Heart right ventricle (tissue), 16 donors: ENCODE measurements around the gene HSPA12A. TPM values are rescaled to one million over a fixed set of nuclear protein-coding genes. Genes with fewer than 3 reads are reported as not detected.

Experiments used
- ATAC-seq, 8 donors: fragments of 200-7000 bp; cut with Tn5 transposase; one replicate each; pipeline ENCODE4 v1.9.1; 2020; ENCODE audit warnings: mild to moderate bottlenecking in 8 of 8, moderate library complexity in 8 of 8, moderate number of reproducible peaks in 1 of 8
- DNase-seq, 2 donors: peaks; one replicate each; pipeline ENCODE4 v3.0.0-alpha.2; 2020
- H3K27ac ChIP-seq, 10 donors: fragments of 200-600 bp; sonication (generic) in 2 of 10; one replicate each; pipeline versions ENCODE4 v1.5.0 to v1.8.0; 2020 to 2022; ENCODE audit warnings: mild to moderate bottlenecking in 3 of 10
- H3K27me3 ChIP-seq, 7 donors: fragments of 200-600 bp; one replicate each; pipeline ENCODE4 v1.8.0; 2021 to 2022; ENCODE audit warnings: mild to moderate bottlenecking in 2 of 7
- H3K36me3 ChIP-seq, 9 donors: fragments of 200-600 bp; sonication (generic) in 1 of 9; one replicate each; pipeline versions ENCODE4 v1.5.0 to v1.8.0; 2020 to 2022; ENCODE audit warnings: mild to moderate bottlenecking in 2 of 9
- H3K4me1 ChIP-seq, 9 donors: fragments of 200-600 bp; sonication (generic) in 1 of 9; one replicate each; pipeline versions ENCODE4 v1.5.0 to v1.8.0; 2020 to 2022; ENCODE audit warnings: mild to moderate bottlenecking in 4 of 9
- H3K4me3 ChIP-seq, 10 donors: fragments of 200-600 bp; sonication (generic) in 2 of 10; one replicate each; pipeline versions ENCODE4 v1.5.0 to v1.8.0; 2020 to 2022; ENCODE audit warnings: mild to moderate bottlenecking in 7 of 10, moderate library complexity in 2 of 10
- H3K9me3 ChIP-seq, 11 donors: fragments of 200-600 bp in 10 of 11; sonication (generic) in 2 of 11; one replicate each; pipeline versions ENCODE4 v1.5.0 to v1.8.0; 2013 to 2022; ENCODE audit warnings: mild to moderate bottlenecking in 2 of 11, control low read depth in 1 of 11, moderate library complexity in 1 of 11
- CTCF ChIP-seq, 9 donors: fragments of 200-600 bp; sonication (generic) in 2 of 9; IDR thresholded peaks; one replicate each; pipeline versions ENCODE4 v1.5.0 to v1.8.0; 2021 to 2022; ENCODE audit warnings: antibody characterized with exemption in 9 of 9, mild to moderate bottlenecking in 5 of 9, moderate library complexity in 1 of 9
- WGBS, 2 donors: extraction: QIAGEN DNeasy Blood & Tissue Kit; methylation state at CpG; one replicate each; pipeline ENCODE4 v1.1.7; 2013; ENCODE audit warnings: inconsistent platforms in 1 of 2; 5-methylcytosine and 5-hydroxymethylcytosine counted together
- intact Hi-C, 10 donors: fragments of 100-400 bp; cut with DNase I; formaldehyde crosslinking; loops; one replicate each; pipeline versions ENCODE4 v1.11.1 to v1.14.2; 2022
- polyA plus RNA-seq, 2 donors: library from polyadenylated mRNA; stranded (reverse); fragments of 200-250 nt; gene quantifications; one replicate each; pipeline ENCODE4 v1.2.3, GENCODE V29; 2013
- total RNA-seq, 10 donors: library from RNA; stranded (reverse); fragmentation: NEBNext Ultra II Directional in 3 of 10; extraction: Animal tissue kit (Norgen Biotek cat#: 25700) in 3 of 10; gene quantifications; one replicate each; pipeline versions ENCODE4 v1.2.1 to v1.2.4, GENCODE V29; 2021 to 2023
- donor health status: Arrhythmogenic right ventricular cardiomyopathy.
- donor health status: ischemic (EF 13 %, LVEDD 7.1; RV severe dilation, severe dysfunction).
- donor health status: healthy with polysubstance abuse.
- donor health status: DM: no; HTN: yes; CAD: no.
- donor health status: DM: no; HTN: no; CAD: no.
- donor health status: ischemic (EF 25% LVEDD 6.9; RV normal size, moderate dysfunction).
- donor health status: ischemic (EF 25% LVEDD 5.7; RV mildly dilated, moderate dysfunction).
- donor health status: healthy.
- donor health status: DM: yes; HTN: yes; CAD: no.
- donor health status: Ischemic cardiomyopathy.
- donor health status: ischemic (EF 35%, LVEDD 5.7; RV mildly dilated, moderate dysfunction).
- donor health status: nonischemic (EF 11% LVEDD 7.7; RV severe dilation, severe dysfunction).
- donor health status: DM: yes; HTN: yes; CAD: no.
- donor health status: PGD.
- donor health status: ischemic (EF 29% LVEDD 5.4; RV normal size, mild dysfunction).
- donor health status: nonischemic (EF 23%, LVEDD 6.1; RV moderate dilation, normal function).

Gene HSPA12A
- total and polyA plus RNA-seq, 12 donors, result 5.1 to 18.1 (median 10.2) TPM

- TF ChIP-seq CTCF (IDR thresholded peaks at IDR 0.05), result no peak
- Histone ChIP-seq H3K27me3 (no peaks in the 10 kb centered on the region), H3K27ac (peak overlapping the region in 1 of 10 donors; percentile 31), H3K4me1 (peaks cover 0 to 21% (median 0%) of the 10 kb centered on the region in 9 donors), H3K9me3 (no peaks in the 10 kb centered on the region), H3K4me3 (no peak overlapping the region), H3K36me3 (no peaks in the 10 kb centered on the region)
- peak in 5 of 8 donors; percentile 43 to 74 (median 66) for ATAC-seq
- intact Hi-C loops, result no loop called here
- WGBS, 2 donors, result 67 to 75% methylated on average over 2 of the region's 2 CpGs
- DNase-seq, result no peak
Measured at GRCh38 chr10:116708391-116708821, 34.0 kb downstream of the HSPA12A start.

- H3K4me1 ChIP-seq, result peaks cover 0 to 21% (median 0%) of the 10 kb centered on the region in 9 donors
- no peak overlapping the region for H3K4me3 ChIP-seq
- 65 to 80% methylated on average over 14 of the region's 14 CpGs for WGBS, 2 donors
- H3K9me3 ChIP-seq, result no peaks in the 10 kb centered on the region
- DNase-seq (no peak), ATAC-seq (peak in 5 of 8 donors; percentile 13 to 61 (median 34))
- TF ChIP-seq CTCF (IDR thresholded peaks at IDR 0.05), result no peak
- H3K36me3 ChIP-seq, result no peaks in the 10 kb centered on the region
- no peaks in the 10 kb centered on the region for H3K27me3 ChIP-seq
- H3K27ac ChIP-seq, result peak overlapping the region in 1 of 10 donors; percentile 31
- intact Hi-C loops, result no loop called here
Measured at GRCh38 chr10:116707981-116708380, 34.4 kb downstream of the HSPA12A start.

- no peak for TF ChIP-seq CTCF (IDR thresholded peaks at IDR 0.05)
Measured at GRCh38 chr10:116706281-116706680, 36.1 kb downstream of the HSPA12A start.

GRCh38 chr10:116705498-116705897 is 36.9 kb downstream of the HSPA12A start:
- TF ChIP-seq CTCF (IDR thresholded peaks at IDR 0.05), result no peak
- 87% methylated on average over 7 of the region's 7 CpGs for WGBS, 2 donors
- H3K36me3 ChIP-seq, result no peaks in the 10 kb centered on the region
- peaks cover 0 to 19% (median 0%) of the 10 kb centered on the region in 9 donors for H3K4me1 ChIP-seq
- H3K27ac ChIP-seq, result no peak overlapping the region
- no peak overlapping the region for H3K4me3 ChIP-seq
- intact Hi-C loops, result no loop called here
- ATAC-seq, result peak in 4 of 8 donors; percentile 27 to 58 (median 44)
- no peaks in the 10 kb centered on the region for H3K27me3 ChIP-seq
- DNase-seq, result no peak
- no peaks in the 10 kb centered on the region for H3K9me3 ChIP-seq

More at GRCh38 chr10:116706281-116706680, 36.1 kb downstream of the HSPA12A start:
- Histone ChIP-seq H3K27ac (no peak overlapping the region), H3K4me3 (no peak overlapping the region), H3K9me3 (no peaks in the 10 kb centered on the region), H3K4me1 (peaks cover 0 to 21% (median 0%) of the 10 kb centered on the region in 9 donors), H3K27me3 (no peaks in the 10 kb centered on the region), H3K36me3 (no peaks in the 10 kb centered on the region)
- no peak for DNase-seq
- ATAC-seq, result peak in 1 of 8 donors; percentile 18
- intact Hi-C loops, result no loop called here
- WGBS, 2 donors, result 80 to 81% methylated on average over 9 of the region's 9 CpGs
